Testis (tissue), 2 donors: ENCODE measurements around the gene SHISAL1.

Source experiments
- POLR2A ChIP-seq: fragments of 450-650 bp; IDR thresholded peaks from one replicate; pipeline ENCODE4 v1.6.1; 2017; ENCODE audit warnings: antibody characterized with exemption, mild to moderate bottlenecking, moderate library complexity
- TF ChIP-seq, protein P1 (sequence below), 3 experiments: fragments of 450-650 bp in 2 of 3; fragments of 200-600 bp in 1 of 3; sonication (generic) in 1 of 3; IDR thresholded peaks; one replicate each; pipeline ENCODE4 v1.5.1; 2016 to 2019; ENCODE audit warnings: antibody characterized with exemption in 3 of 3, mild to moderate bottlenecking in 2 of 3, moderate library complexity in 1 of 3

DNA sequence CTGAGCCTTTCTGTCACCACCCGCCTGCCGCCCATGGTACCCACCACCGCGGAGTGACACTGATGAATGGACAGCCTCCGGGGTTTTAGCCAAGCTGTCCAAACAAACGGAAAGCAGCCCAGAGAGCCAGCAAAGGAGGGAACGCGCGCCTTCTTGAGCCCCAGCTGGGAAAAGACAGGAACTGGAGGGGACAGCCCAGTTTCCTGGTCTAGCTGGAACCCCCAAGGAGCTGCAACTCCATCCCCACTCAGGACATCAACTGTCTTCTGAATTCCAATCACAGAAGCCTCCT lies 33.7 kb downstream of the SHISAL1 start:
- no peak for TF ChIP-seq POLR2A
- TF ChIP-seq, protein P1, sequence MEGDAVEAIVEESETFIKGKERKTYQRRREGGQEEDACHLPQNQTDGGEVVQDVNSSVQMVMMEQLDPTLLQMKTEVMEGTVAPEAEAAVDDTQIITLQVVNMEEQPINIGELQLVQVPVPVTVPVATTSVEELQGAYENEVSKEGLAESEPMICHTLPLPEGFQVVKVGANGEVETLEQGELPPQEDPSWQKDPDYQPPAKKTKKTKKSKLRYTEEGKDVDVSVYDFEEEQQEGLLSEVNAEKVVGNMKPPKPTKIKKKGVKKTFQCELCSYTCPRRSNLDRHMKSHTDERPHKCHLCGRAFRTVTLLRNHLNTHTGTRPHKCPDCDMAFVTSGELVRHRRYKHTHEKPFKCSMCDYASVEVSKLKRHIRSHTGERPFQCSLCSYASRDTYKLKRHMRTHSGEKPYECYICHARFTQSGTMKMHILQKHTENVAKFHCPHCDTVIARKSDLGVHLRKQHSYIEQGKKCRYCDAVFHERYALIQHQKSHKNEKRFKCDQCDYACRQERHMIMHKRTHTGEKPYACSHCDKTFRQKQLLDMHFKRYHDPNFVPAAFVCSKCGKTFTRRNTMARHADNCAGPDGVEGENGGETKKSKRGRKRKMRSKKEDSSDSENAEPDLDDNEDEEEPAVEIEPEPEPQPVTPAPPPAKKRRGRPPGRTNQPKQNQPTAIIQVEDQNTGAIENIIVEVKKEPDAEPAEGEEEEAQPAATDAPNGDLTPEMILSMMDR (IDR thresholded peaks at IDR 0.05) = no peak
